ENCODE measurements around the gene HBS1L.

Gene HBS1L

GRCh38 chr6:134943522-134944111 is 111.0 kb downstream of the HBS1L start:
- DNase-seq: no peak

GRCh38 chr6:134938896-134939295 is 115.7 kb downstream of the HBS1L start:
- DNase-seq: no peak

- no peak for DNase-seq
Observed at GRCh38 chr6:134937426-134937825, 117.2 kb downstream of the HBS1L start.

GRCh38 chr6:134936931-134937330 is 117.7 kb downstream of the HBS1L start:
- no peak for DNase-seq

GRCh38 chr6:134936476-134936875 is 118.1 kb downstream of the HBS1L start:
- DNase-seq: no peak

- DNase-seq: peak; percentile 76
Observed at GRCh38 chr6:134934793-134935485, 119.7 kb downstream of the HBS1L start.

GRCh38 chr6:134932535-134933470 is 121.8 kb downstream of the HBS1L start:
- no peak for DNase-seq

- DNase-seq: no peak
Observed at GRCh38 chr6:134932098-134932497, 122.5 kb downstream of the HBS1L start.

GRCh38 chr6:134930463-134930862 is 124.2 kb downstream of the HBS1L start:
- no peak for DNase-seq

- no peak for DNase-seq
Observed at GRCh38 chr6:134928151-134928900, 126.3 kb downstream of the HBS1L start.

GRCh38 chr6:134925800-134926199 is 128.8 kb downstream of the HBS1L start:
- DNase-seq: no peak

GRCh38 chr6:134921721-134922261 is 132.8 kb downstream of the HBS1L start:
- DNase-seq: no peak

GRCh38 chr6:134921276-134921675 is 133.3 kb downstream of the HBS1L start:
- no peak for DNase-seq

- DNase-seq: no peak
Observed at GRCh38 chr6:134920422-134920821, 134.2 kb downstream of the HBS1L start.

- no peak for DNase-seq
Observed at GRCh38 chr6:134918418-134918961, 136.1 kb downstream of the HBS1L start.

GRCh38 chr6:134911547-134911946 is 143.1 kb downstream of the HBS1L start:
- DNase-seq: no peak

- DNase-seq: no peak
Observed at GRCh38 chr6:134910593-134910935, 144.1 kb downstream of the HBS1L start.
